Measurements from ENCODE around the gene APBA1. TPM values are rescaled to one million over a fixed set of nuclear protein-coding genes. Genes with fewer than 3 reads are reported as not detected.

Gene APBA1
- total RNA-seq, 1 experiment from 2014 or later = 1.8 TPM

- Histone ChIP-seq H3T11ph (ENCODE audit: low read length) (no peak overlapping the region), H3K27me3 (ENCODE audit: insufficient read depth, low read length) (peaks cover 19% of the 10 kb centered on the region), H3K9ac (ENCODE audit: extremely low read depth, insufficient read length, low read length) (no peak overlapping the region), H3K27ac (ENCODE audit: insufficient read length, low read depth, low read length) (no peak overlapping the region), H3K14ac (ENCODE audit: insufficient read depth, low read length) (no peak overlapping the region), H2BK5ac (ENCODE audit: insufficient read length, low read length) (no peak overlapping the region), H2AK5ac (ENCODE audit: insufficient read length, low read length) (no peak overlapping the region), H3K9me3 (ENCODE audit: control insufficient read depth, low read depth, low read length) (no peaks in the 10 kb centered on the region), H4K5ac (ENCODE audit: insufficient read length, low read depth, low read length) (no peak overlapping the region), H2AFZ (ENCODE audit: low read length) (no peak overlapping the region), H3K4ac (ENCODE audit: low read depth, low read length) (no peak overlapping the region), H3K4me2 (ENCODE audit: insufficient read depth, insufficient read length, low read length) (no peak overlapping the region), H2BK120ac (ENCODE audit: low read depth, low read length, poor library complexity, severe bottlenecking) (no peak overlapping the region), H3K79me1 (ENCODE audit: insufficient read depth, low read depth, low read length, poor library complexity, severe bottlenecking) (no peaks in the 10 kb centered on the region), H3K79me2 (ENCODE audit: insufficient read depth, low read length) (no peaks in the 10 kb centered on the region), H3K18ac (ENCODE audit: insufficient read length, low read depth, low read length) (no peak overlapping the region), H3K56ac (ENCODE audit: insufficient read length, low read depth, low read length) (no peak overlapping the region), H4K20me1 (ENCODE audit: control insufficient read depth, insufficient read depth, insufficient read length) (no peaks in the 10 kb centered on the region), H2BK20ac (ENCODE audit: low read depth, low read length, poor library complexity, severe bottlenecking) (no peak overlapping the region), H3K23me2 (ENCODE audit: insufficient read length, low read depth, low read length, poor library complexity, severe bottlenecking) (no peaks in the 10 kb centered on the region), H2BK15ac (ENCODE audit: low read depth, low read length) (no peak overlapping the region), H3K4me1 (ENCODE audit: insufficient read depth, low read length) (no peaks in the 10 kb centered on the region; the same call in 1 of the 2 replicates), H4K91ac (ENCODE audit: insufficient read length, low read depth, low read length) (no peak overlapping the region), H4K8ac (replicated peaks; ENCODE audit: insufficient read length, low read depth, low read length) (no peak overlapping the region), H2BK12ac (ENCODE audit: insufficient read length, low read depth, low read length) (no peak overlapping the region), H3K23ac (ENCODE audit: insufficient read length, low read depth, low read length) (no peak overlapping the region)
- Mint-ChIP-seq H3K4me3 (no peak overlapping the region), H3K27ac (no peak overlapping the region), H3K27me3 (ENCODE audit: low read depth) (peaks cover 41% of the 10 kb centered on the region), H3K4me1 (peaks cover 2% of the 10 kb centered on the region in 2 experiments), H3K36me3 (ENCODE audit: insufficient read depth in 1 of 3, low read depth in 3 of 3) (no peaks in the 10 kb centered on the region; a peak in 1 of 7 replicates), H3K9me3 (no peaks in the 10 kb centered on the region; a peak in 1 of 5 replicates)
- DNase-seq = no peak
- WGBS (ENCODE audit: extremely low coverage, insufficient read length, low lambda C conversion rate) = no CpG with 5 or more reads among the region's 1 CpG
- TF ChIP-seq CTCF (conservative IDR thresholded peaks at IDR 0.05) = no peak
Measured at GRCh38 chr9:69577123-69577522, 95.0 kb downstream of the APBA1 start.

All from H9 (cell line).